ENCODE data around the gene INHBE.
"Not testable (repeated sequence)": the region's sequence is repeated elsewhere in the genome, so short reads cannot be mapped to it uniquely, and the experiment has no call there.

Gene INHBE

GRCh38 chr12:57476993-57477709, 22.0 kb downstream of the INHBE start:
- no peak for DNase-seq

GRCh38 chr12:57477710-57478681, 22.9 kb downstream of the INHBE start:
- peak in 1 of 4 experiments; percentile 37 for DNase-seq

GRCh38 chr12:57479043-57479375, 23.9 kb downstream of the INHBE start:
- no peak for DNase-seq

- DNase-seq = peak in 2 of 4 experiments; percentile 20 to 32
Observed at GRCh38 chr12:57479376-57480115, 24.4 kb downstream of the INHBE start, which contains the start of gene ARHGAP9. Gene ARHGAP9 (minus strand): TSS chr12:57479866. CDS start chr12:57479406, 460 bp downstream.

GRCh38 chr12:57481671-57482070, 26.6 kb downstream of the INHBE start:
- DNase-seq = no peak

GRCh38 chr12:57483466-57483865, 28.4 kb downstream of the INHBE start:
- no peak for DNase-seq

GRCh38 chr12:57485695-57486094, 30.6 kb downstream of the INHBE start:
- DNase-seq = no peak

- no peak for DNase-seq
Observed at GRCh38 chr12:57487055-57487596, 32.0 kb downstream of the INHBE start.

GRCh38 chr12:57487597-57488401, 32.7 kb downstream of the INHBE start, which contains the start of gene MARS1:
Gene MARS1 (plus strand): TSS chr12:57488068. CDS start chr12:57488091, 23 bp downstream.
- DNase-seq = peak; percentile 68 to 85 (median 75)

- no peak for DNase-seq
Observed at GRCh38 chr12:57488402-57489156, 33.5 kb downstream of the INHBE start.

GRCh38 chr12:57489157-57489641, 34.1 kb downstream of the INHBE start:
- DNase-seq = no peak

- DNase-seq = no peak
Observed at GRCh38 chr12:57490126-57490525, 35.0 kb downstream of the INHBE start.

- no peak for DNase-seq
Observed at GRCh38 chr12:57491393-57492280, 36.5 kb downstream of the INHBE start.

GRCh38 chr12:57495051-57495701, 40.1 kb downstream of the INHBE start:
- DNase-seq = not testable (repeated sequence)

- DNase-seq = no peak
Observed at GRCh38 chr12:57496822-57497221, 41.7 kb downstream of the INHBE start.

GRCh38 chr12:57497223-57498131, 42.4 kb downstream of the INHBE start:
- no peak for DNase-seq

GRCh38 chr12:57498132-57498502, 43.0 kb downstream of the INHBE start:
- no peak for DNase-seq

- DNase-seq = no peak
Observed at GRCh38 chr12:57498571-57498970, 43.5 kb downstream of the INHBE start.
